K562 (cell line): ENCODE data around the gene ALX3. TPM values are rescaled to one million over a fixed set of nuclear protein-coding genes. Genes with fewer than 3 reads are reported as not detected.

Experiments
- ATAC-seq: fragments of 200-7000 bp; cut with Tn5 transposase; 3 replicates; pipeline ENCODE4 v1.9.1; 2020; ENCODE audit warnings: moderate library complexity
- BruUV-seq: library from RNA; stranded (reverse); fragments of 400-500 nt; replicated peaks from 2 replicates; lab custom pipeline; 2021; lab: Mats Ljungman, UMichigan
- CTCF ChIA-PET: fragments of 300-600 bp; formaldehyde crosslinking; extraction: SDS; loops from one replicate; lab custom pipeline; 2021; ENCODE audit warnings: low intra/inter-chr PET ratio; lab: Yijun Ruan, JAX
- POLR2A ChIA-PET: fragments of 300-600, 350-650 bp; sonication (Branson Sonifier 250); formaldehyde crosslinking; extraction: SDS; loops from one replicate; lab custom pipeline; 2021; ENCODE audit warnings: antibody characterized with exemption, inconsistent platforms; lab: Yijun Ruan, JAX
- DNase-seq, 4 experiments: peaks; one replicate each; pipeline versions ENCODE4 v3.0.0 to v3.0.0-alpha.2; 2011 to 2018; ENCODE audit warnings: low spot score in 3 of 4, mixed read lengths in 3 of 4; ENCODE audit errors: extremely low read depth in 1 of 4
- FAIRE-seq: peaks from 2 replicates; lab custom pipeline; 2011; peaks lifted over from hg19 to GRCh38; lab: Jason Lieb, UNC
- H2AFZ ChIP-seq: 2 replicates; pipeline ENCODE4 v1.6.0; 2011; ENCODE audit warnings: low read depth, low read length, control low read depth, inconsistent platforms
- H3K27ac ChIP-seq: fragments of 200-600 bp; 3 replicates; pipeline ENCODE4 v1.8.0; 2011; ENCODE audit warnings: low read depth, mild to moderate bottlenecking, control low read depth, inconsistent platforms, low read length, moderate library complexity, mixed read lengths; ENCODE audit errors: extremely low read depth
- H3K27me3 ChIP-seq, 2 experiments: fragments of 300-600 bp in 1 of 2; 2 replicates in 1 of 2; 3 replicates in 1 of 2; pipeline versions ENCODE4 v1.6.0 to v1.8.0; 2011; ENCODE audit warnings: inconsistent platforms in 2 of 2, low read length in 2 of 2, mild to moderate bottlenecking in 1 of 2, mixed read lengths in 1 of 2, moderate library complexity in 1 of 2; ENCODE audit not compliant: control insufficient read depth in 2 of 2, insufficient read depth in 2 of 2
- H3K36me3 ChIP-seq: fragments of 300-600 bp; 3 replicates; pipeline ENCODE4 v1.8.0; 2011; ENCODE audit warnings: mild to moderate bottlenecking, low read length, inconsistent platforms; ENCODE audit not compliant: control insufficient read depth, insufficient read depth
- H3K4me1 ChIP-seq, 2 experiments: fragments of 200-600 bp in 1 of 2; replicated peaks in 1 of 2; 2 replicates in 1 of 2; 3 replicates in 1 of 2; pipeline versions ENCODE4 v1.5.1 to v1.8.0; 2011; ENCODE audit warnings: inconsistent platforms in 2 of 2, low read length in 2 of 2, mild to moderate bottlenecking in 1 of 2, mixed read lengths in 1 of 2, moderate library complexity in 1 of 2; ENCODE audit not compliant: control insufficient read depth in 2 of 2, insufficient read depth in 2 of 2
- H3K4me2 ChIP-seq: 2 replicates; pipeline ENCODE4 v1.6.1; 2011; ENCODE audit warnings: low read length, control low read depth, inconsistent platforms, mixed read lengths; ENCODE audit not compliant: insufficient read depth
- H3K4me3 ChIP-seq: fragments of 200-600 bp; sonication (generic), shearing (Covaris generic); 2 replicates; pipeline ENCODE4 v1.5.1; 2016; ENCODE audit warnings: control low read depth, inconsistent platforms
- H3K79me2 ChIP-seq: fragments of 200-600 bp; 3 replicates; pipeline ENCODE4 v1.8.0; 2011; ENCODE audit warnings: low read length, inconsistent platforms; ENCODE audit not compliant: control insufficient read depth, insufficient read depth
- H3K9ac ChIP-seq, 2 experiments: 2 replicates each; pipeline versions ENCODE4 v1.6.0 to v1.6.1; 2011; ENCODE audit warnings: low read depth in 2 of 2, low read length in 2 of 2, control low read depth in 1 of 2, inconsistent platforms in 1 of 2, mild to moderate bottlenecking in 1 of 2, mixed read lengths in 1 of 2; ENCODE audit not compliant: insufficient read depth in 1 of 2
- H3K9me1 ChIP-seq: one replicate; pipeline ENCODE4 v1.6.0; 2011; ENCODE audit warnings: inconsistent platforms, mild to moderate bottlenecking, low read length, moderate library complexity; ENCODE audit not compliant: control insufficient read depth, insufficient read depth
- H3K9me3 ChIP-seq: replicated peaks from 2 replicates; pipeline ENCODE4 v1.5.1; 2011; ENCODE audit warnings: low read depth, low read length, inconsistent platforms; ENCODE audit not compliant: control insufficient read depth, insufficient read depth
- H4K20me1 ChIP-seq: replicated peaks from 2 replicates; pipeline ENCODE4 v1.6.1; 2011; ENCODE audit warnings: low read length, inconsistent platforms, mixed read lengths; ENCODE audit not compliant: control insufficient read depth, insufficient read depth
- FOXJ2 ChIP-seq: fragments of 200-800 bp; sonication (Bioruptor generic); IDR thresholded peaks from 2 replicates; pipeline ENCODE4 v1.6.1; 2016; ENCODE audit warnings: missing genetic modification characterization, missing compliant biosample characterization
- NR2C2 ChIP-seq, 2 experiments: fragments of 200-800 bp in 1 of 2; sonication (Bioruptor generic) in 1 of 2; sonication (generic) in 1 of 2; formaldehyde crosslinking in 1 of 2; IDR thresholded peaks; 2 replicates each; pipeline versions ENCODE4 v1.6.1 to v1.8.0; 2016 to 2022; ENCODE audit warnings: mild to moderate bottlenecking in 1 of 2, missing compliant biosample characterization in 1 of 2, missing genetic modification characterization in 1 of 2, missing genetic modification reagents in 1 of 2
- RCOR1 ChIP-seq, 2 experiments: IDR thresholded peaks; 2 replicates each; pipeline ENCODE4 v1.6.1; 2012; ENCODE audit warnings: low read depth in 2 of 2, low read length in 2 of 2, borderline replicate concordance in 1 of 2, improper control_type of control experiment in 1 of 2
- SMAD4 ChIP-seq: fragments of 250-450 bp; sonication (Bioruptor Pico); conservative IDR thresholded peaks from 2 replicates; pipeline ENCODE4 v1.8.0; 2021; ENCODE audit warnings: inconsistent platforms, mild to moderate bottlenecking, moderate library complexity
- SPI1 ChIP-seq: IDR thresholded peaks from 2 replicates; pipeline ENCODE4 v1.6.1; 2011; ENCODE audit warnings: low read depth, low read length, control low read depth, borderline replicate concordance
- STAT5A ChIP-seq: IDR thresholded peaks from 2 replicates; pipeline ENCODE4 v1.6.1; 2012; ENCODE audit warnings: low read length, inconsistent platforms, borderline replicate concordance
- TEAD4 ChIP-seq, 2 experiments: sonication (generic) in 1 of 2; formaldehyde crosslinking in 1 of 2; IDR thresholded peaks; 2 replicates each; pipeline versions ENCODE4 v1.6.1 to v1.8.0; 2012 to 2022; ENCODE audit warnings: borderline replicate concordance in 1 of 2, inconsistent platforms in 1 of 2, low read length in 1 of 2, mild to moderate bottlenecking in 1 of 2, missing genetic modification reagents in 1 of 2
- VEZF1 ChIP-seq: fragments of 200-800 bp; sonication (Bioruptor generic); IDR thresholded peaks from 2 replicates; pipeline ENCODE4 v1.6.1; 2017; ENCODE audit warnings: missing genetic modification characterization, missing compliant biosample characterization
- ZBTB7A ChIP-seq: IDR thresholded peaks from 2 replicates; pipeline ENCODE4 v1.6.1; 2011; ENCODE audit warnings: low read depth, mild to moderate bottlenecking, low read length, moderate library complexity, borderline replicate concordance; ENCODE audit not compliant: control insufficient read depth
- ZNF431 ChIP-seq: sonication (generic); formaldehyde crosslinking; IDR thresholded peaks from 2 replicates; pipeline ENCODE4 v1.8.0; 2022; ENCODE audit warnings: mild to moderate bottlenecking, missing genetic modification reagents
- ZNF512 ChIP-seq: IDR thresholded peaks from 2 replicates; pipeline ENCODE4 v1.6.1; 2016; ENCODE audit warnings: missing genetic modification characterization, missing compliant biosample characterization
- WGBS: fragments of 100-300 bp; shearing (Covaris generic); methylation state at CpG from one replicate; pipeline ENCODE4 v1.1.6; 2016; ENCODE audit warnings: low coverage, mixed read lengths; ENCODE audit not compliant: insufficient coverage; ENCODE audit errors: missing lambda C conversion rate; 5-methylcytosine and 5-hydroxymethylcytosine counted together
- in situ Hi-C: fragments of 300-500 bp; cut with MboI; formaldehyde crosslinking; loops from 4 replicates; pipeline ENCODE4 v1.15.0; 2018; ENCODE audit warnings: inconsistent platforms, mixed read lengths
- intact Hi-C: fragments of 100-400 bp; cut with micrococcal nuclease; formaldehyde crosslinking; loops from 2 replicates; pipeline ENCODE4 v1.14.2; 2022
- polyA plus RNA-seq, 8 experiments: library from polyadenylated mRNA; depleted of rRNA in 4 of 8; stranded (reverse) in 5 of 8; unstranded in 3 of 8; fragments of >200 nt; fragmentation: Nextera tagmentation in 2 of 8; fragmentation: Illumina TruSeq in 1 of 8; extraction: Ambion mirVana in 2 of 8; extraction: Trizol in 1 of 8; gene quantifications; 2 replicates each; pipeline versions ENCODE4 v1.2.1 to v1.2.3, GENCODE V29; 2011 to 2014; ENCODE audit warnings: inconsistent platforms in 1 of 8, missing spikeins in 1 of 8
- total RNA-seq, 7 experiments: library from RNA; depleted of rRNA in 6 of 7; stranded (reverse); fragments of >200 nt in 6 of 7; fragmentation: Illumina TruSeq in 2 of 7; extraction: Trizol in 2 of 7; gene quantifications; 2 replicates each; pipeline versions ENCODE4 v1.2.1 to v1.2.3, GENCODE V29; 2011 to 2021; ENCODE audit warnings: low replicate concordance in 1 of 7
- TF ChIP-seq, protein P1 (sequence below), 2 experiments: fragments of 250-450 bp in 1 of 2; fragments of 450-650 bp in 1 of 2; sonication (Bioruptor Pico) in 1 of 2; IDR thresholded peaks; 2 replicates each; pipeline versions ENCODE4 v1.6.1 to v1.8.0; 2016 to 2021; ENCODE audit warnings: mild to moderate bottlenecking in 2 of 2, moderate library complexity in 2 of 2, missing compliant biosample characterization in 1 of 2, missing genetic modification characterization in 1 of 2
- TF ChIP-seq, protein P2 (sequence below): fragments of 250-450 bp; sonication (Bioruptor Pico); IDR thresholded peaks from 2 replicates; pipeline ENCODE4 v1.8.0; 2022; ENCODE audit warnings: inconsistent platforms, mild to moderate bottlenecking, moderate library complexity, borderline replicate concordance

The ALX3 gene
- total and polyA plus RNA-seq, 9 of the 15 experiments (the other 6 are each of a cell fraction or from before 2014, with no cell fraction given) = not detected

DNA sequence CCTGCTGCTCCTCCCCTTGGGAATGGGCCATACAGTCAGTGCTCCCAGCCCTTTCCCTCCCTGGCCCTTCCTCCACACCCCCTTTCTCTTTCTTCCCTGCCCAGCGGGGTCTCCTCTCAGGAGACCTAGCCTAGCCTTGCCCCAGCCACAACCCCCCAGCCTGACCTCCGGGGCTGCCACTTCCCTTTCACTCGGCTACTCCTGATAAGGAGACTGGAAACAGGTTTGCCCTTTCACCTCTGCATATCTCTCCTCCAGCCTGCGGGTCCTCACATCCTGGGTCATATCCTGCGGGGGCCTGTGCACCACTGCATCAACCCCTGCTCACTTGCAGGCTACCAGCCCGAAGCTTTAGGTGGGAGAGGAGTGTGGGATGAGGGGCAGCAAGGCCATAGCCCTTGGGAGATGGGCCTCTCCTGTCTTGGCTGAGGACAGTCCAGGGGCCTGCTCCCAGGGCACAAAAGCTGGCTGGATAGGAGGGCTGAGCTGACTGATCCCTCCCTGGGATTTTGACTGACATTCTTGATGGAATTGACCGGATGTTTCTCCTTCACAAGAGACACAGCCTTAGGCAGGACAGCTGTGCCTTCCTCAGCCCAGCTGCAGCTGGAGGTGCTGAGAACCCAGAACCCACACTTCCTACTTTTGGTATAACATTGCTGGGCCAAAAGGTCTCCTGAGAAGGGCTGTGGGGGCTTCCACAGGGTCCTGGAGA lies 19.2 kb upstream of the ALX3 start:
- peaks cover 23 to 45% of the 10 kb centered on the region in 2 experiments; a peak in 4 of 5 replicates for H3K27me3 ChIP-seq
- CTCF ChIA-PET = no interaction called here
- H3K27ac ChIP-seq = no peak overlapping the region
- H3K79me2 ChIP-seq = no peaks in the 10 kb centered on the region
- H3K9me1 ChIP-seq = peaks cover 5% of the 10 kb centered on the region
- POLR2A ChIA-PET = interaction anchor here (0.6 to 4.5 kb wide), 9 partner anchors 8 to 1146 kb away, joined by 3 to 48 read pairs (median 3); no protein-coding TSS in a partner anchor
- DNase-seq = peak; percentile 38 to 42 (median 40)
- no peak overlapping the region for H3K4me3 ChIP-seq
- ATAC-seq = peak; percentile 12; the same call in 1 of the 3 replicates
- peak overlapping the region in 1 of 2 experiments; percentile 70; a peak in 2 of 4 replicates for H3K9ac ChIP-seq
- in situ Hi-C loops (no loop called here), intact Hi-C loops (loop anchor here (2.0 kb wide), 2 partner anchors 15 to 27 kb away; no protein-coding TSS in a partner anchor)
- 1% methylated on average over 7 of the region's 7 CpGs for WGBS
- peaks cover 13% of the 10 kb centered on the region in 2 experiments for H3K4me1 ChIP-seq
- no peak overlapping the region for H3K4me2 ChIP-seq
- no peak overlapping the region for H2AFZ ChIP-seq
- no peaks in the 10 kb centered on the region for H3K36me3 ChIP-seq
- no peaks in the 10 kb centered on the region for H3K9me3 ChIP-seq
- no TSS peak for BruUV-seq
- H4K20me1 ChIP-seq = no peaks in the 10 kb centered on the region; the same call in 1 of the 2 replicates
- no peak for FAIRE-seq
- TF ChIP-seq TEAD4 (IDR thresholded peaks at IDR 0.05; ENCODE audit: low read length) (peak; percentile 42), TEAD4 (CRISPR knock-in tag; IDR thresholded peaks at IDR 0.05; ENCODE audit: borderline replicate concordance) (no peak), SPI1 (peak; percentile 74; the same call in 1 of the 2 replicates), NR2C2 (CRISPR knock-in tag; IDR thresholded peaks at IDR 0.05) (no peak), NR2C2 (tag; IDR thresholded peaks at IDR 0.05) (peak; percentile 88), RCOR1 (IDR thresholded peaks at IDR 0.05; ENCODE audit: borderline replicate concordance in 1 of 2, low read depth in 2 of 2, low read length in 2 of 2) (peak in 1 of 2 experiments; percentile 60; a peak in 1 of 4 replicates), FOXJ2 (no peak), VEZF1 (CRISPR knock-in tag) (0 out of 2 replicates have a peak, but pooled peaks have one; percentile 15), STAT5A (no peak), SMAD4 (CRISPR knock-in tag) (peak; percentile 69), ZBTB7A (peak; percentile 39; the same call in 1 of the 2 replicates), ZNF512 (tag) (no peak), ZNF431 (no peak)
- TF ChIP-seq, protein P1, sequence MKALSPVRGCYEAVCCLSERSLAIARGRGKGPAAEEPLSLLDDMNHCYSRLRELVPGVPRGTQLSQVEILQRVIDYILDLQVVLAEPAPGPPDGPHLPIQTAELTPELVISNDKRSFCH (CRISPR knock-in tag; IDR thresholded peaks at IDR 0.05) = no peak
- TF ChIP-seq, protein P1 (tag; IDR thresholded peaks at IDR 0.05) = 0 out of 2 replicates have a peak, but pooled peaks have one; percentile 17
- TF ChIP-seq, protein P2, sequence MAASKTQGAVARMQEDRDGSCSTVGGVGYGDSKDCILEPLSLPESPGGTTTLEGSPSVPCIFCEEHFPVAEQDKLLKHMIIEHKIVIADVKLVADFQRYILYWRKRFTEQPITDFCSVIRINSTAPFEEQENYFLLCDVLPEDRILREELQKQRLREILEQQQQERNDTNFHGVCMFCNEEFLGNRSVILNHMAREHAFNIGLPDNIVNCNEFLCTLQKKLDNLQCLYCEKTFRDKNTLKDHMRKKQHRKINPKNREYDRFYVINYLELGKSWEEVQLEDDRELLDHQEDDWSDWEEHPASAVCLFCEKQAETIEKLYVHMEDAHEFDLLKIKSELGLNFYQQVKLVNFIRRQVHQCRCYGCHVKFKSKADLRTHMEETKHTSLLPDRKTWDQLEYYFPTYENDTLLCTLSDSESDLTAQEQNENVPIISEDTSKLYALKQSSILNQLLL (CRISPR knock-in tag) = no peak
